Activated CD8-positive, alpha-beta memory T cell treated with anti-CD3 and anti-CD28 coated beads, Interleukin-2, amount 50 U/mL, for 24 hours (primary cell): ENCODE data around the gene RALGPS1.

ENCODE experiments used
- DNase-seq: peaks from one replicate; pipeline ENCODE4 v3.0.0-alpha.2; 2020; ENCODE audit errors: extremely low read depth

Gene RALGPS1

GRCh38 chr9:127252410-127253318 is 338.1 kb downstream of the RALGPS1 start:
- no peak for DNase-seq

DNA sequence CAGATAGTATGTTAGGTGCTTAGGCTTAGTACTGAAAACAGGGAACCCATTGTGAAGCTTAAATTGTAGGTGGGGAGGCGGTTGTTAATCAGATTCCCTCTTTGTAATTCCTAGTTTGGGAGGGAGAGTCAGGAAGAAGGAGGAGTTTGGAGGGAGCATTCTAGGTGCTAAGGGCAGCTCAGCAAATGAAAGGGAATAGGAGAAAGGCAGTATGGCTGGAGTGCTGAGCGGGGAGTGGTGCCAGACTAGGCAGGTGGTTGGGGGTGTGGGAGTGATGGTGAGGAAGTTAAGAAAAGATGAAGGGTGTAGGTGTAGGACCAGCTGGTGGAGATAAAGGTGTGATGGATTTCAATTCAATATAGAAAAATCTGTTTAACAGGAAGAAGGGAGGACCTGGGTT is 338.9 kb downstream of the RALGPS1 start:
- DNase-seq, result no peak

DNA sequence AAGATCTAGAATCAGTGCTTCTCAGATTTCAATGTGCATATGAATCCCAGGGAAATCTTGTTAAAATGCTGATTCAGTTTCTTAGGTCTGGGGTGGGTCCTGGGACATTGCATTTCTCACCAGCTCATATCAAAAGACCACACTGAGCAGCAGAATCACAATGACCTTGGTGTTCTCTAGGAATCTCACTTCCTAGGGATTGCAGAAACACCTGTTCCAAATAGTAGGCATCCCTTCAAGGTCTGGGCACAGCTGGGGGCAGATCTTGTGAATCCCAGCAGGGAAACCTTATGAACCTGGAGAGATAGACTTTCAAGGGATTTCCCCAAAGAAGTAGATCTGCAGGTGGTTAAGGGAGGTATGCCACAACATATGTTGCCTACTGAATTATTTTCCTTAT is 341.1 kb downstream of the RALGPS1 start:
- no peak for DNase-seq

- no peak for DNase-seq
Measured at GRCh38 chr9:127256324-127256723, 341.7 kb downstream of the RALGPS1 start.

- DNase-seq, result no peak
Measured at GRCh38 chr9:127258606-127259471, 344.3 kb downstream of the RALGPS1 start.

DNA sequence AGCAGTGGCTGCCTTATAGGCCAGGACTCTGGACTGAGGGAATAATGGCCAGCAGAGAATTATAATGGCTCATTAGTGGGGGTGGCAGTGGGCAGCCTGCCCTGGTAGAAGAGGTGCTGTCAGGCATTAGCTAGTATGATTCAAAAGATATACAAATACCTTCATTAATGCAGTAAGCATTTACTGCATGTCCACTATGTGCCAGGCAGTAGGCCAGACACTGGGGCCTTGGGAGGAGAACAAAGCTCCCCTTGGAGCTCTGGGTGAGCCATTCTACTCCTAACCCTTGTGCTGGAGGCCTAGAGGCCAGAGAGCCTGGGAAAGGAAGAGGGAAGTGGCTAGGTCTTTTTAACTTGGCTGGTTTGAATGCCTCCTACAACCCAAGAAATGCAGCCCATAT is 348.0 kb downstream of the RALGPS1 start:
- DNase-seq, result no peak

DNA sequence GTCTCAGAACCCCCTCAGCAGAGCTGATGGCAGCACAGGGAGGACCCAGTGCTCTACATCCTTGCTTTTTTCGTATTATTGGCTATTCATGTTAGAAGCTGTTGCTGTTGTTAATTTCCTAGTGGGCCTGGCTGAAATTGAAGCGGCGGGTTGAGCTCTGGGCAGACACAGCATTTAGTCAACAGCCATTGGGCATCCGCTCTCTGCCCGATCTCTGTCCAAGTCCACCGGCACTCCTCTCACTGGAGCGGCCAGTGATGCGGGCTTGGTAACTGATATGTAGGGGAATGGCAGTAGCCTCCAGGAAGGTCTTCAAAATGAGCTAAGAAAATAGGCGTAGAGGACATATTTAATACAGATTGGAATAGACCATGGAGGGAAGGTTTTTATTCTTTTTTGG is 348.7 kb downstream of the RALGPS1 start:
- DNase-seq, result no peak

GRCh38 chr9:127263664-127264063 is 349.1 kb downstream of the RALGPS1 start:
- DNase-seq, result no peak

- DNase-seq, result no peak
Measured at GRCh38 chr9:127264462-127265219, 350.1 kb downstream of the RALGPS1 start, which contains the start of gene GARNL3. Gene GARNL3, plus strand, starts transcription at chr9:127264774. Its CDS starts 104 bp downstream, at chr9:127264878.

- no peak for DNase-seq
Measured at GRCh38 chr9:127267793-127268525, 353.4 kb downstream of the RALGPS1 start.

DNA sequence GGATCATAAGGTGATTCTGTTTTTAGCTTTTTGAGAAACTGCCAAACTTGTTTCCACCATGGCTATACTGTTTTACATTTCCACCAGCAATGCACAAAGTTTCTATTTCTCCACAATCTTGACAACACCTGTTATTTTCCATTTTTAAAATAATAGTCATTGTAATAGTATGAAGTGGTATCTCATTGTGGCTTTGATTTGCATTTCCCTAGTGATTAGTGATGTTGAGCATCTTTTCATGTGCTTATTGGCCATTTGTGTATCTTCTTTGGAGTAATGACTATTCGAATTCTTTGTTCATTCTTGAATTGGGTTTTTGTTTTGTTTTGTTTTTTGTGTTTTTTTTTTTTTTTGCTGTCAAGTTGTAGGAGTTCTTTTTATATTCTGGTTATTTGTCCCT is 354.9 kb downstream of the RALGPS1 start:
- DNase-seq, result no peak
